Body of pancreas (tissue), 4 donors: Measurements from ENCODE around the gene EHMT1. TPM values are rescaled to one million over a fixed set of nuclear protein-coding genes. Genes with fewer than 3 reads are reported as not detected.
A peak's percentile ranks its signal among the peaks of the same experiment; 100 is the strongest.

ENCODE experiments used
- ATAC-seq: fragments of 150-250 bp; one replicate; pipeline ENCODE4 v1.9.1; 2016
- DNase-seq, 4 donors: peaks; one replicate each; pipeline ENCODE4 v3.0.0-alpha.2; 2019
- H3K27ac ChIP-seq, 4 donors: fragments of 200-600 bp; sonication (generic); 1 replicate in 3 of 4; 2 replicates in 1 of 4; pipeline versions ENCODE4 v1.5.1 to v1.6.1; 2016 to 2019; ENCODE audit warnings: mild to moderate bottlenecking in 1 of 4, mixed read lengths in 1 of 4, moderate library complexity in 1 of 4
- H3K27me3 ChIP-seq, 2 donors: fragments of 200-600 bp; sonication (generic); one replicate each; pipeline ENCODE4 v1.6.0; 2016; ENCODE audit warnings: mild to moderate bottlenecking in 1 of 2
- H3K36me3 ChIP-seq, 2 donors: fragments of 200-600 bp; sonication (generic); replicated peaks in 1 of 2; 2 replicates each; pipeline ENCODE4 v1.5.1; 2016; ENCODE audit warnings: low read depth in 2 of 2; ENCODE audit not compliant: insufficient read depth in 1 of 2
- H3K4me1 ChIP-seq: fragments of 200-600 bp; sonication (generic); one replicate; pipeline ENCODE4 v1.6.0; 2016
- H3K4me3 ChIP-seq, 2 donors: fragments of 200-600 bp; sonication (generic); 1 replicate in 1 of 2; 2 replicates in 1 of 2; pipeline ENCODE4 v1.5.1; 2016 to 2019
- H3K9me3 ChIP-seq, 3 donors: fragments of 200-600 bp; sonication (generic); 1 replicate in 2 of 3; 2 replicates in 1 of 3; pipeline ENCODE4 v1.5.1; 2016
- POLR2A ChIP-seq, 3 donors: fragments of 450-650 bp; IDR thresholded peaks; one replicate each; pipeline ENCODE4 v1.6.1; 2016; ENCODE audit warnings: antibody characterized with exemption in 3 of 3, mild to moderate bottlenecking in 2 of 3
- WGBS, 2 donors: methylation state at CpG; one replicate each; pipeline ENCODE4 v1.1.5; 2017; 5-methylcytosine and 5-hydroxymethylcytosine counted together
- intact Hi-C: fragments of 100-400 bp; cut with DNase I; formaldehyde crosslinking; loops from one replicate; pipeline ENCODE4 v1.15.1; 2023
- total RNA-seq, 2 donors: library from RNA; depleted of rRNA; stranded (reverse); fragments of >200 nt; gene quantifications; one replicate each; pipeline ENCODE4 v1.1.0, GENCODE V29; 2016
- TF ChIP-seq, protein P1 (sequence below), 7 experiments: fragments of 450-650 bp in 4 of 7; fragments of 200-600 bp in 3 of 7; sonication (generic) in 3 of 7; IDR thresholded peaks; one replicate each; pipeline ENCODE4 v1.5.1; 2016 to 2019; ENCODE audit warnings: antibody characterized with exemption in 7 of 7

The EHMT1 gene
- total RNA-seq, 2 donors from 2014 or later, result 41.0 to 65.9 TPM

DNA sequence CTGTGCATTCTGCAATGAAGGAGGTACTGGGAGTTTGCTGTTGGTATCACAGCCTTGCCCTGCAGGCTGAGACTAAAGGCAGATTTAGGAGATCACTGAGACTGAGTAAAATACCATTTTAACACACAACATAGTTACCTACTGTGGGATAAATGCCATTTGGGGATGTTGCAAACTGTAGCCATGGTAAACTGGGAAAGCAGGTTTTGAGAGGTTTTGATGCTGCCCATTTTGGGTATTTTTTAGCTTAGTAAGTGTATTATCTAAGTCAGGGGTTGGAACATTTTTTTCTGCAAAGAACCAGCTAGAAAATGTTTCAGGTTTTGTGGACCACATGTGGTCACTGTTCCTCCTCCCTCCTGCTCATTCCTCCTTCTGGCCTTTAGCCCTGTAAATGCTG, 108.9 kb downstream of the EHMT1 start:
- no peaks in the 10 kb centered on the region for H3K36me3 ChIP-seq
- no peaks in the 10 kb centered on the region for H3K9me3 ChIP-seq
- H3K27me3 ChIP-seq, result no peaks in the 10 kb centered on the region
- intact Hi-C loops, result no loop called here
- H3K4me3 ChIP-seq, result no peak overlapping the region
- DNase-seq (no peak), ATAC-seq (no peak)
- peaks cover 5% of the 10 kb centered on the region for H3K4me1 ChIP-seq
- no peak overlapping the region for H3K27ac ChIP-seq
- TF ChIP-seq POLR2A (IDR thresholded peaks at IDR 0.05), result no peak
- TF ChIP-seq, protein P1, sequence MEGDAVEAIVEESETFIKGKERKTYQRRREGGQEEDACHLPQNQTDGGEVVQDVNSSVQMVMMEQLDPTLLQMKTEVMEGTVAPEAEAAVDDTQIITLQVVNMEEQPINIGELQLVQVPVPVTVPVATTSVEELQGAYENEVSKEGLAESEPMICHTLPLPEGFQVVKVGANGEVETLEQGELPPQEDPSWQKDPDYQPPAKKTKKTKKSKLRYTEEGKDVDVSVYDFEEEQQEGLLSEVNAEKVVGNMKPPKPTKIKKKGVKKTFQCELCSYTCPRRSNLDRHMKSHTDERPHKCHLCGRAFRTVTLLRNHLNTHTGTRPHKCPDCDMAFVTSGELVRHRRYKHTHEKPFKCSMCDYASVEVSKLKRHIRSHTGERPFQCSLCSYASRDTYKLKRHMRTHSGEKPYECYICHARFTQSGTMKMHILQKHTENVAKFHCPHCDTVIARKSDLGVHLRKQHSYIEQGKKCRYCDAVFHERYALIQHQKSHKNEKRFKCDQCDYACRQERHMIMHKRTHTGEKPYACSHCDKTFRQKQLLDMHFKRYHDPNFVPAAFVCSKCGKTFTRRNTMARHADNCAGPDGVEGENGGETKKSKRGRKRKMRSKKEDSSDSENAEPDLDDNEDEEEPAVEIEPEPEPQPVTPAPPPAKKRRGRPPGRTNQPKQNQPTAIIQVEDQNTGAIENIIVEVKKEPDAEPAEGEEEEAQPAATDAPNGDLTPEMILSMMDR (IDR thresholded peaks at IDR 0.05), result no peak

DNA sequence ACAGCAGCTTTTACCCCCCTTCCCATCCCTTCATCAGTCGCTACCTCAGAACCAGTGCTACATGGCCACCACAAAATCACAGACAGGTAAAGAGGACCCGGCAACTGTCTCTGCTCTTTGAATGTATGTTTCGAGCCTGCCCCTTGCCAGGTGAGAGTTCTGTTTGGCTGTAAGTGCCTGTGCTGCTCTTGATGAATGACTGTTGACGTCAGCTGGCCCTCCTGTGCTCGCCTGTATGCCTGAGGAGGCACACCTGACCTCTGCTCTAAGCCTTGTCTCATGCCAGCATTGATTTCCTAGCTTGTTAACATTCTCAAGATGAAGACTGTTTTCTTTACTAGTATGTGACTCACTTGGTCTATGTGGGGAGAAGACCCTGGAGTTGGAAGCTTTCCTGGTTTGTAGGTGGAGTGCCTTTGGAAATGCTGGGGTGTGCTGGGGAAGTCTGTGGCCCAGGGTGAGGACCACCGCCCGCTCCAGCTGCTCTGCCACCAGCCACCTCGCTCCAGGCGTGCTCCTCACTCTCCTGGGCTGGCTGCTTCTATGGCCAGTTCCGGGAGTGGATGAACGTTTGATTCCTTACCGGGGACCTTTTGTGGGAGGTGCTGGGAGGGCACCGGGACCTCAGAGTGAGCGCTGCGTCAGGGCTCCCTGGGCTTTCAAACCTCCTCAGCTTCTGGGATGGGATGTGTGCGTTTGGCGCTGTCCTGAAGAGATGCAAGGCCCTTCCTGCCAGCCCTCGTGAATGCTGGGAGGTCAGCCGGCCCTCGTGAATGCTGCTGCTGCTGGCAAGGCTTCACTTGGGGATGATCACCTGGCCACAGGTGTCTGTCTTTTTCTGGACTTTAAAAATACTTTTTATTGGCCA, 109.9 kb downstream of the EHMT1 start:
- H3K4me3 ChIP-seq, result no peak overlapping the region
- 87 to 93% methylated on average over 16 to 20 of the region's 20 CpGs for WGBS, 2 donors
- no peaks in the 10 kb centered on the region for H3K27me3 ChIP-seq
- H3K4me1 ChIP-seq, result peaks cover 10% of the 10 kb centered on the region
- no peaks in the 10 kb centered on the region for H3K9me3 ChIP-seq
- DNase-seq, result peak in 3 of 4 donors; percentile 26 to 29 (median 27)
- intact Hi-C loops, result no loop called here
- H3K36me3 ChIP-seq, result no peaks in the 10 kb centered on the region
- peak overlapping the region in 1 of 4 donors; percentile 13 for H3K27ac ChIP-seq
- ATAC-seq, result peak; percentile 49
- TF ChIP-seq, protein P1 (IDR thresholded peaks at IDR 0.05), result no peak

DNA sequence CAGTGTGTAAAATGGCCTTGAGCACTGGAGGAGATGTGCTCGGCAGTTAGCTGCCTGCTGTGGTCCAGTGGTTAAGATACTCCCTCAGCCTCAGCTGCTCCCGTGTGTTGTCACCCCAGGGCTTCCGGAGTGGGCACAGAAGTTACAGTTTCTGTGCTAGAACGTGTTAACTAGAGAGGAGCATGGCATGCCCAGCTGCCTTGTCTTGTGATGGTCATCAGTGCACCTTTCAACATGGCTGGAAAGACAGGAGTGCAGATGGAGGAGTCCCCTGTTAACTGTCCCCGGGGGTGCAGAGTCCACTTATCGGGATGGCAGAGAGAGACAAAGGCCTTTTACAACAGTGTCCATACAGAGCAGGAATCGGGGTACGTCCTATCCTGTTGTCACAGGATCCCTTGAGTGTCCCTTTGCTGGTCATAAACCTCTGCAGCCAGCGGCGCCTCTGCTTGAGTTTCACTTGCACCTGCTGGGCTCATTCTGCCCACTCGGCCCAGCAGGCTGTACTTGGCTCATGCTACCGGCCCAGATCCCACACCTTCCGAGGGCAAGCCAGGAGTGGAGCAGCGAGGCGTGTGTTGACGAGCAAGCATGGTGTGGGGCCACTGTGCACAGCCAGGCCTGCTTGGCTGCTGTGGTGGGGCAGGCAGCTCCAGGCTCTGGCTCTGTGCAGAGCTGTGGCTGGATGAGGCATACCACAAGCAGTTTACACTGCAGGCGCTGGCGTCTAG, 112.6 kb downstream of the EHMT1 start:
- TF ChIP-seq, protein P1 (IDR thresholded peaks at IDR 0.05), result no peak
- TF ChIP-seq POLR2A (IDR thresholded peaks at IDR 0.05), result no peak
- intact Hi-C loops, result no loop called here
- DNase-seq (no peak), ATAC-seq (no peak)
- H3K4me1 ChIP-seq, result peaks cover 10% of the 10 kb centered on the region
- no peak overlapping the region for H3K27ac ChIP-seq
- no peak overlapping the region for H3K4me3 ChIP-seq
- H3K9me3 ChIP-seq, result no peaks in the 10 kb centered on the region
- H3K36me3 ChIP-seq, result no peaks in the 10 kb centered on the region
- H3K27me3 ChIP-seq, result no peaks in the 10 kb centered on the region
- 98% methylated on average over 8 to 18 of the region's 18 CpGs for WGBS, 2 donors

DNA sequence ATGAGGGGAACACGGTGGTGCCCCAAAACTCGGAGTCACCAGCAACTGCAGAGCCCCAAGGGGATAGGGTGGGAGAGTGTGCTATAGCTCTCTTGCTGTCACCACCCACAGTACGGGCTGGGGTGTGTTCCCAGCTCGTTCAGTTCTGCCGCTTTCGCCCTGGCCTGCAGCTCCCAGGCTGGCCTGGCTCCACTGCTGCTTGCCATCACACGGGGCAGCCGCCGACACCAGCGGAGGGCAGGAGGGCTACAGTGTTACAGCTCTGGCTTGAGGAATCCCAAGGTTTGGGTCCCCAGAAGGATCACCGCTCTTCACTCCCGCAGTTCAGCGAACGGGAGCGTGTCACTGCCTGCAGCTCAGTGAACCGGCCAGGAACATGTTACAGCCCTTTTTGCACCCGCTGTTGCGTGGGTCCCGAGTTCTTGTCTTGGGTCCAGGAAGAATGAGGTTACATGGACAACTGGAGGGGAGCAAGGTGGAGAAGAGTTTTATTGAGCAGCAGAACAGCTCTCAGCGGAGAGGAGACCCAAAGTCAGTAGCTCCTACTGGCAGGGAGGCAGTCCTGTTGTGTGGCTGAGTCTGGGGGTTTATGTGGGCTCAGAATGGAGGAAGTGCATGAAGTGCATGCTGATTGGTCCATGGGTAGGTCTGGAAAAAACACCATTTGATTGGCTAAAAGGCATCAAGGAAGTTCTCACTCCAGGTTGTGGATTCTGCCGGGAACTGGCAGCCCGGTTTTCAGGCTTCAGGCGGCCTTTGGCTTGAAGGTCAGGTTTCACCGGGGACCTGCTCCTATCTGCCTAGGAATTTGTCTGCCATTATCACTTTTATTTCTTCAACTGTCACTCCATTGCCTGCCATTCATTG, 113.4 kb downstream of the EHMT1 start:
- 78 to 86% methylated on average over 12 to 21 of the region's 24 CpGs for WGBS, 2 donors
- peaks cover 10% of the 10 kb centered on the region for H3K4me1 ChIP-seq
- no peaks in the 10 kb centered on the region for H3K36me3 ChIP-seq
- no peak for DNase-seq
- no peak for TF ChIP-seq POLR2A (IDR thresholded peaks at IDR 0.05)
- TF ChIP-seq, protein P1 (IDR thresholded peaks at IDR 0.05), result no peak
- H3K9me3 ChIP-seq, result no peaks in the 10 kb centered on the region
- peak; percentile 18 for ATAC-seq
- intact Hi-C loops, result no loop called here
- no peak overlapping the region for H3K4me3 ChIP-seq
- no peaks in the 10 kb centered on the region for H3K27me3 ChIP-seq
- no peak overlapping the region for H3K27ac ChIP-seq
